Loucy (cell line): ENCODE data around the gene TENM4.
"Not testable (repeated sequence)": the region's sequence is repeated elsewhere in the genome, so short reads cannot be mapped to it uniquely, and the experiment has no call there.

Experiments
- H2AFZ ChIP-seq: fragments of 200-600 bp; sonication (generic); 2 replicates; pipeline ENCODE4 v1.6.0; 2016; ENCODE audit warnings: antibody characterized with exemption, mild to moderate bottlenecking, low read length, moderate library complexity
- H3F3A ChIP-seq: fragments of 200-600 bp; 2 replicates; pipeline ENCODE4 v1.6.0; 2016; ENCODE audit warnings: antibody characterized with exemption, low read depth, mild to moderate bottlenecking
- H3K27me3 ChIP-seq: fragments of 200-600 bp; sonication (generic); 2 replicates; pipeline ENCODE4 v1.6.1; 2014; ENCODE audit warnings: low read length, mild to moderate bottlenecking; ENCODE audit not compliant: insufficient read depth, poor library complexity, severe bottlenecking
- H3K36me3 ChIP-seq: fragments of 200-600 bp; sonication (generic); 2 replicates; pipeline ENCODE4 v1.6.1; 2016; ENCODE audit warnings: low read length; ENCODE audit not compliant: insufficient read depth
- H3K4me1 ChIP-seq: fragments of 200-600 bp; sonication (generic); 2 replicates; pipeline ENCODE4 v1.5.1; 2014; ENCODE audit warnings: low read length, mild to moderate bottlenecking; ENCODE audit not compliant: insufficient read depth, poor library complexity, severe bottlenecking
- H3K4me2 ChIP-seq: fragments of 200-600 bp; sonication (generic); 2 replicates; pipeline ENCODE4 v1.6.0; 2014; ENCODE audit warnings: antibody characterized with exemption, low read length, low read depth, mild to moderate bottlenecking; ENCODE audit not compliant: poor library complexity, severe bottlenecking
- H3K4me3 ChIP-seq: fragments of 200-600 bp; sonication (generic); 2 replicates; pipeline ENCODE4 v1.5.1; 2014; ENCODE audit warnings: low read length, mild to moderate bottlenecking, mixed read lengths; ENCODE audit not compliant: poor library complexity, severe bottlenecking
- H3K79me2 ChIP-seq: fragments of 200-600 bp; sonication (generic); 2 replicates; pipeline ENCODE4 v1.6.1; 2014; ENCODE audit warnings: low read length; ENCODE audit not compliant: insufficient read depth
- H3K9ac ChIP-seq: fragments of 200-600 bp; sonication (generic); 2 replicates; pipeline ENCODE4 v1.6.0; 2014; ENCODE audit warnings: mild to moderate bottlenecking, low read depth, low read length, moderate library complexity; ENCODE audit not compliant: poor library complexity, severe bottlenecking
- H3K9me2 ChIP-seq: fragments of 200-600 bp; sonication (generic); replicated peaks from 2 replicates; pipeline ENCODE4 v1.6.1; 2016; ENCODE audit warnings: low read depth, low read length, mixed read lengths
- H3K9me3 ChIP-seq: fragments of 200-600 bp; sonication (generic); 2 replicates; pipeline ENCODE4 v1.6.1; 2014; ENCODE audit warnings: mild to moderate bottlenecking, antibody characterized with exemption, low read length, low read depth; ENCODE audit not compliant: insufficient read depth
- H4K20me1 ChIP-seq: fragments of 200-600 bp; sonication (generic); 2 replicates; pipeline ENCODE4 v1.6.0; 2014; ENCODE audit warnings: antibody characterized with exemption, low read length, mild to moderate bottlenecking; ENCODE audit not compliant: insufficient read depth, poor library complexity, severe bottlenecking
- EZH2phosphoT487 ChIP-seq: fragments of 200-600 bp; IDR thresholded peaks from 2 replicates; pipeline ENCODE4 v1.6.1; 2018; ENCODE audit warnings: antibody characterized with exemption, mild to moderate bottlenecking, moderate library complexity, borderline replicate concordance
- TF ChIP-seq, protein P1 (sequence below): fragments of 200-600 bp; sonication (generic); conservative IDR thresholded peaks from 2 replicates; pipeline ENCODE4 v1.5.1; 2014; ENCODE audit warnings: mild to moderate bottlenecking, antibody characterized with exemption, low read length

The TENM4 gene

DNA sequence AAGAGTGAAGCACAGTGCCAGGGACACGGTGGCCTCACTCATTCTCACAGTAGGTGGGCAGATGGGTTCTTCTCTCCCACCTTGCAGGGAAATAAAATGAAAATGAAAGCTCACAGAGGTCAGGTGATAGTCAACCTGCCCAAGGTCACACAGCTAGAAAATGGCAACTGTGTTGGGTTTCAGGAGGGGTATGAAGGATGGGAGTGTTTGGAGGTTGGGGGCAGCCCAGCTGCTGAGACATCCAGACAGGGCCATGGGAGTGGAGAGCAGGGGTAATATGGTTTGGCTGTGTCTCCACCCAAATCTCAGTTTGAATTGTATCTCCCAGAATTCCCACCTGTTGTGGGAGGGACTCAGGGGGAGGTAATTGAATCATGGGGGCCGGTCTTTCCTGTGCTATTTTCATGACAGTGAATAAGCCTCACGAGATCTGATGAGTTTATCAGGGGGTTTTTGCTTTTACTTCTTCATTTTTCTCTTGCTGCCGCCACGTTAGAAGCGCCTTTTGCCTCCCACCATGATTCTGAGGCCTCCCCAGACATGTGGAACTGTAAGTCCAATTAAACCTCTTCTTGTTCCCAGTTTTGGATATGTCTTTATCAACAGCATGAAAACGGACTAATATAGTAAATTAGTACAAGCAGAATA, 247.0 kb downstream of the TENM4 start:
- no peaks in the 10 kb centered on the region for H3K79me2 ChIP-seq
- TF ChIP-seq, protein P1, sequence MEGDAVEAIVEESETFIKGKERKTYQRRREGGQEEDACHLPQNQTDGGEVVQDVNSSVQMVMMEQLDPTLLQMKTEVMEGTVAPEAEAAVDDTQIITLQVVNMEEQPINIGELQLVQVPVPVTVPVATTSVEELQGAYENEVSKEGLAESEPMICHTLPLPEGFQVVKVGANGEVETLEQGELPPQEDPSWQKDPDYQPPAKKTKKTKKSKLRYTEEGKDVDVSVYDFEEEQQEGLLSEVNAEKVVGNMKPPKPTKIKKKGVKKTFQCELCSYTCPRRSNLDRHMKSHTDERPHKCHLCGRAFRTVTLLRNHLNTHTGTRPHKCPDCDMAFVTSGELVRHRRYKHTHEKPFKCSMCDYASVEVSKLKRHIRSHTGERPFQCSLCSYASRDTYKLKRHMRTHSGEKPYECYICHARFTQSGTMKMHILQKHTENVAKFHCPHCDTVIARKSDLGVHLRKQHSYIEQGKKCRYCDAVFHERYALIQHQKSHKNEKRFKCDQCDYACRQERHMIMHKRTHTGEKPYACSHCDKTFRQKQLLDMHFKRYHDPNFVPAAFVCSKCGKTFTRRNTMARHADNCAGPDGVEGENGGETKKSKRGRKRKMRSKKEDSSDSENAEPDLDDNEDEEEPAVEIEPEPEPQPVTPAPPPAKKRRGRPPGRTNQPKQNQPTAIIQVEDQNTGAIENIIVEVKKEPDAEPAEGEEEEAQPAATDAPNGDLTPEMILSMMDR: no peak
- no peak for TF ChIP-seq EZH2phosphoT487
- H3K4me3 ChIP-seq: no peak overlapping the region
- no peaks in the 10 kb centered on the region for H3K4me1 ChIP-seq
- no peaks in the 10 kb centered on the region for H4K20me1 ChIP-seq
- no peaks in the 10 kb centered on the region for H3F3A ChIP-seq
- no peaks in the 10 kb centered on the region for H3K36me3 ChIP-seq
- no peak overlapping the region for H3K9ac ChIP-seq
- no peaks in the 10 kb centered on the region for H3K27me3 ChIP-seq
- no peaks in the 10 kb centered on the region for H3K9me2 ChIP-seq
- H2AFZ ChIP-seq: no peak overlapping the region
- no peaks in the 10 kb centered on the region for H3K9me3 ChIP-seq
- H3K4me2 ChIP-seq: no peak overlapping the region

DNA sequence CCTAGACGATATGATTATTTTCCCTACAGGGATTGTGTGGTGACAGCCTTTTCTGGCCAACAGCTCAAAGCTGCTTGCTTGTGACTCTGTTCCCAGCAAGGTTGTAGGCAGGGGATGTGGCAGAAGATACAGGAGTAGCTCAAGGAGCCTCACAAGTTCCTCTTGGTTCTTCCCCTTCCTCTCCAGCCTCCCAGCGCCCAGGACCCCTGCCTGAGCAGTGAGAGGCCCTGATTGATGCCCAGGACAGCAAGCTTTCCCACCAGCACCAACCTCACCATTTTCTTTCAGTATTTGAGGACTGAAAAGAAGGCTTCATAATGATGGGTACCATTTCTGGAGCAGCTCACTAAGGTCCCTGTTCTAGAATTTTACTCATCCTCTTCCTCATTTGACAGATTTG, 248.0 kb downstream of the TENM4 start:
- Histone ChIP-seq H3K36me3 (no peaks in the 10 kb centered on the region), H3K79me2 (no peaks in the 10 kb centered on the region), H3F3A (no peaks in the 10 kb centered on the region), H3K9ac (no peak overlapping the region), H3K4me1 (no peaks in the 10 kb centered on the region), H2AFZ (no peak overlapping the region), H3K9me2 (no peaks in the 10 kb centered on the region), H3K9me3 (no peaks in the 10 kb centered on the region), H3K4me2 (no peak overlapping the region), H4K20me1 (no peaks in the 10 kb centered on the region), H3K4me3 (no peak overlapping the region), H3K27me3 (no peaks in the 10 kb centered on the region)
- TF ChIP-seq, protein P1: no peak

DNA sequence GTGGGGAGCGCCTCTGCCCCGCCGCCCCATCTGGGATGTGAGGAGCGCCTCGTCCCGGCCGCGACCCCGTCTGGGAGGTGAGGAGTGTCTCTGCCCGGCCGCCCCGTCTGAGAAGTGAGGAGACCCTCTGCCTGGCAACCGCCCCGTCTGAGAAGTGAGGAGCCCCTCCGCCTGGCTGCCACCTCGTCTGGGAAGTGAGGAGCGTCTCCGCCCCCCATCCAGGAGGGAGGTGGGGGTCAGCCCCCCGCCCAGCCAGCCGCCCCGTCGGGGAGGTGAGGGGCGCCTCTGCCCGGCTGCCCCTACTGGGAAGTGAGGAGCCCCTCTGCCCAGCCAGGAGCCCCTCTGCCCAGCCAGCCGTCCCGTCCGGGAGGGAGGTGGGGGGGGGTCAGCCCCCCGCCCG, 249.1 kb downstream of the TENM4 start:
- H3K36me3 ChIP-seq, H3K27me3 ChIP-seq, H3K79me2 ChIP-seq, H3F3A ChIP-seq, H3K9me3 ChIP-seq, H3K9me2 ChIP-seq, H4K20me1 ChIP-seq, H3K4me1 ChIP-seq, H3K9ac ChIP-seq, H3K4me3 ChIP-seq, H3K4me2 ChIP-seq, H2AFZ ChIP-seq: not testable (repeated sequence)

DNA sequence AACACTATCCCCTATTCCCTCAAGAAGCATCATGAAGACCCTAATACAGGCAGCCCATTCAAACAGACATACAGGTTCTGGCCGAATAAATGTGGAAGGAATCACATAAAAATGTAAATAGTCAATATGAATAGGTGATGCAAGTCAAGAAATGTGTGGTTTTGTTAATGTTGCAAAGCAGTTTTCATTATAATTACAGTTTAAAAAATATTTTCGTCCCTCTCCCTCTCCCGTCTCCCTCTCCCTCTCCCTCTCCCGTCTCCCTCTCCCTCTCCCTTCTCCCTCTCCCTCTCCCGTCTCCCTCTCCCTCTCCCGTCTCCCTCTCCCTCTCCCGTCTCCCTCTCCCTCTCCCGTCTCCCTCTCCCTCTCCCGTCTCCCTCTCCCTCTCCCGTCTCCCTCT, 250.3 kb downstream of the TENM4 start:
- H3K9me2 ChIP-seq, H3K4me1 ChIP-seq, H3K36me3 ChIP-seq, H3K27me3 ChIP-seq, H3K9ac ChIP-seq, H3K79me2 ChIP-seq, H3F3A ChIP-seq, H3K9me3 ChIP-seq, H3K4me3 ChIP-seq, H3K4me2 ChIP-seq, H2AFZ ChIP-seq, H4K20me1 ChIP-seq: not testable (repeated sequence)
